GOT3 (cell line): ENCODE measurements around the gene WFDC2.

Experiments
- DNase-seq: peaks from one replicate; lab custom pipeline; 2025; ENCODE audit warnings: mixed read lengths; lab: John Stamatoyannopoulos, UW

The WFDC2 gene

GRCh38 chr20:45469336-45470261 lies at the start of gene WFDC2:
TSS of gene WFDC2 (plus strand) at chr20:45469753. CDS start at chr20:45469782, 29 bp downstream.
- no peak for DNase-seq

- no peak for DNase-seq
Measured at GRCh38 chr20:45420125-45420524, 49.4 kb upstream of the WFDC2 start.

GRCh38 chr20:45423700-45424099 lies 45.9 kb upstream of the WFDC2 start:
- DNase-seq: no peak

GRCh38 chr20:45425561-45425960 lies 44.0 kb upstream of the WFDC2 start:
- DNase-seq: no peak

- no peak for DNase-seq
Measured at GRCh38 chr20:45426320-45427016, 43.1 kb upstream of the WFDC2 start.

- no peak for DNase-seq
Measured at GRCh38 chr20:45427236-45428149, 42.1 kb upstream of the WFDC2 start.

GRCh38 chr20:45429618-45430017 lies 39.9 kb upstream of the WFDC2 start:
- no peak for DNase-seq

GRCh38 chr20:45432294-45432693 lies 37.3 kb upstream of the WFDC2 start:
- no peak for DNase-seq

GRCh38 chr20:45433316-45433715 lies 36.2 kb upstream of the WFDC2 start:
- no peak for DNase-seq

GRCh38 chr20:45433976-45434375 lies 35.6 kb upstream of the WFDC2 start:
- no peak for DNase-seq

GRCh38 chr20:45436732-45437485 lies 32.6 kb upstream of the WFDC2 start:
- DNase-seq: peak; percentile 77

- DNase-seq: no peak
Measured at GRCh38 chr20:45440424-45440823, 29.1 kb upstream of the WFDC2 start.

- no peak for DNase-seq
Measured at GRCh38 chr20:45440891-45441685, 28.5 kb upstream of the WFDC2 start.

- no peak for DNase-seq
Measured at GRCh38 chr20:45441746-45442145, 27.8 kb upstream of the WFDC2 start.

GRCh38 chr20:45444050-45444449 lies 25.5 kb upstream of the WFDC2 start:
- DNase-seq: no peak

- no peak for DNase-seq
Measured at GRCh38 chr20:45445805-45446562, 23.6 kb upstream of the WFDC2 start.

GRCh38 chr20:45448270-45448669 lies 21.3 kb upstream of the WFDC2 start:
- no peak for DNase-seq

- no peak for DNase-seq
Measured at GRCh38 chr20:45449528-45449927, 20.0 kb upstream of the WFDC2 start.

- no peak for DNase-seq
Measured at GRCh38 chr20:45450097-45450818, 19.3 kb upstream of the WFDC2 start.
